GM18508 (cell line): ENCODE results near the gene SETD2.

ENCODE experiments used
- ATAC-seq: cut with Tn5 transposase; IDR thresholded peaks from one replicate; pipeline ENCODE4 v1.9.1; 2021; ENCODE audit warnings: moderate number of reproducible peaks; ENCODE audit not compliant: insufficient read depth, unreplicated experiment

SETD2 gene

DNA sequence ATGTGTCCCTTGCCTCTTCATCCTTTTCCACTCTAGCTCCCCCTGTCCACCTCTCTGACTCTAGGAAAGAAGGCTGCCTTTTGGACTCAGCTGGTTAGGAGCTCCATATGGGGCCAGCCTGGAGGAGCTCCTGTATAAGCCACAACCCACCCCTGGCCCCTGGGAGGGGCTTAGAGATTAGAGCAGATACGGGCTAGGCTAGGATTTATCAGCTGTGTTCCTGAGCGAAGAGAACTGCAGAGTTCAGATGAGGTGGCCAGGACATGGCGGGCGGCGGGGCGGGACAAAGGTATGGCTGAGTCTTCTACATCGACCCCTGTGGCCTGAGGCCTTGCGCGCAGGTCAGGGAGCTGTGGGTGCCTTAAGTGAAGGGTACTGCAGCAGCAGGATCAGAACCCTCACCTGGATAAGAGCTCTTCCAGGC is 176.6 kb downstream of the SETD2 start:
- ATAC-seq = no peak

- ATAC-seq = no peak
Observed at GRCh38 chr3:46986782-46987310, 177.1 kb downstream of the SETD2 start.

DNA sequence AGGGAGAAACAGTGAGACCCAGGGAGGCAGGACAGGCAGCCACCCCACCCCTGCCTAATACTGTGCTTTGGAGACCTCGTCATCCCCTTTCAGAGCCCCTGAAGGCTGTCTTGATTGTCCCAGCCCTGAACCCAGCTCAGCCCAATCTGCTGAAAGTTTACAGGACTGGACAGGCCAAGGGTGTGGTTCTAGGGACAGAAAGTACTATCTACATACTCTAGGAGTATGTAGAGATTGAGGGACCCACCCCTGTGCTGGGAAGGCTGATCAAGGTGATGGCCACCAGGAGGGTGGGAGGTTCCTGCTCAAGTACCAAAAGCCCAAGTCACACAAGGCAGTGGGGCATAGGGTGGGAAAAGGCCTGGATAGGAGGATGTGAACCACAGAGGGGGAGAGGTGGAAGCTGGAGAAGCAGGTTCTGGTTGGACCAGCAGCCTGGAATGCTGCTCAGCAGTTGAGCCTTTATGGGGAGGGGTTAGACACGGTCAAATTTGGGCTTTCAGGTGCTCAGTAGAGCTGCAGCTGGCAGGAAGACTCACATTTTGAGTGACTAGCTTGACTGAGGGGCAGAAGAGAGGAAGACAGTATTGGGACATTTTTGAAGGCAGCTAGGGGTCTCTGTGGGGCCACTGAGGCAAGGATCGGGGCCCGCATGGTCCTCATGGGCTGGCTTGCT is 177.7 kb downstream of the SETD2 start:
- ATAC-seq = no peak

DNA sequence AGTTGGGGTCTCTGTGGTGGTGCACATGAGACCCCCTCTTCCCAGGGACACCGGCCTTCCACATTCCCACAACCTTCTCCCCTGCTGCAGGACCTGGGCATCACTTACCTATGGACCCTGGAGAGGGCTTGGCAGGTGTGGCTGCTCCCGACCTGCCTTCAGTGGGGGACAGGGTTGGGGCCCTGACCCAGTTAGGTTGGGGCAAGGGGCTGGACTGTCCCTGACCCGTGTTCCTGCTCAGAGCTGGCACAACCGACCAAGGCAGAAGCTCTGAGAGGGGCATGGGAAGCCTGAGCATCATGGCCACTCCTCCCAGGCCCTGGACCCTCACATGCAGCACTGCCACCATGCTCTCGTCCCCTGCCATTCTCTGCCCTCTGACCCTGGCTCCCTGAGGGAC is 178.3 kb downstream of the SETD2 start:
- no peak for ATAC-seq

GRCh38 chr3:46984591-46985459 is 179.1 kb downstream of the SETD2 start:
- ATAC-seq = no peak

GRCh38 chr3:46982546-46982945 is 181.4 kb downstream of the SETD2 start:
- no peak for ATAC-seq

DNA sequence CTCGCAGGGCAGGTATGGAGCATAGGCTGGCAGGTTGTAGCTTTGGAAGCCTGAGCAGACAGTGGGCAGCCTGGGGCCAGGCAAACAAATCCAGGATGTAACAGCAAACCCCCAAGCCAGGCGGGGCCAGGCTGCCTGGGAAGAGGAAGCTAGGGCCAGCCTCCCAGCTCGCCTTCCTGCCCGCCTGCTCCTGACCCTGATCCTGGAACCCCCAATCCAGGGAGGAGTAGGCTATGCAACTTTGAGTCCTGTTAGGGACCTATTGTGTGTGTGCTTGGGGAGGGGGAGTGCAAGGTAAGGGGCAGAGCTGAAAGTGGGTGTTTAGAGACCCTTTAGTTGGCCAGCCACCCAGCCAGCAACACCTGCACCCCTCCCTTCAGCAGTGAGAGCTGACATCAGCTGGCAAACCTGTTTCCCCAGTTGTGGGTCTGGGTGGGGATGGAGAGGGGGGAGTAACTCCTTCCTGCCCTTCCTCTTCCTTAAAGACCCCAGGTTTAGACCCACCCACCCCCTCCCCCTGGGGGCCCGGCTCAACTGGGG is 181.9 kb downstream of the SETD2 start:
- ATAC-seq = no peak

- ATAC-seq = no peak
Observed at GRCh38 chr3:46979958-46980497, 183.9 kb downstream of the SETD2 start.

GRCh38 chr3:46978985-46979944 is 184.6 kb downstream of the SETD2 start, which contains the start of gene NBEAL2:
Gene NBEAL2 (plus strand): TSS chr3:46979666. CDS start chr3:46979862, 196 bp downstream.
- peak; percentile 44 for ATAC-seq

DNA sequence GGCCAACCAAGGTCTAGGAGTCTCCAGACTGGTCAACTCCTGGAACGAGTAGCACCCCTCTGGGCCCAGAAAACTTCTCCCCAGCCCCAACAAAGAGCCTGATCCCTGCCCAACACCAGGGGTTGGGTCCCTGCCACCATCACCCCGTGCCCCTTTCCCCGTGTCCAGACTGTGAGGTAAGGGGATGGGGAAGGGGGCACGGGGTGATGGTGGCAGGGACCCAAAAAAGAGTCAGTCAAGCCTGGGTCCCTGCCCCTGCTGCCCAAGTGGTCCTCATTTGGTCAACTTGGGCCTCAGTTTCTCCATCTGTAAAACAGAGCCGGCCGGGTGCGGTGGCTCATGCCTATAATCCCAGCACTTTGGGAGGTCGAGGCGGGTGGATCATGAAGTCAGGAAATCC is 185.5 kb downstream of the SETD2 start:
- no peak for ATAC-seq

- ATAC-seq = no peak
Observed at GRCh38 chr3:46977811-46978195, 186.1 kb downstream of the SETD2 start.

- ATAC-seq = peak; percentile 47
Observed at GRCh38 chr3:46976326-46977190, 187.4 kb downstream of the SETD2 start, which contains the start of gene CCDC12. Gene CCDC12 (minus strand): TSS chr3:46976745. CDS start chr3:46976732, 13 bp downstream.

GRCh38 chr3:46974421-46975171 is 189.3 kb downstream of the SETD2 start:
- no peak for ATAC-seq

DNA sequence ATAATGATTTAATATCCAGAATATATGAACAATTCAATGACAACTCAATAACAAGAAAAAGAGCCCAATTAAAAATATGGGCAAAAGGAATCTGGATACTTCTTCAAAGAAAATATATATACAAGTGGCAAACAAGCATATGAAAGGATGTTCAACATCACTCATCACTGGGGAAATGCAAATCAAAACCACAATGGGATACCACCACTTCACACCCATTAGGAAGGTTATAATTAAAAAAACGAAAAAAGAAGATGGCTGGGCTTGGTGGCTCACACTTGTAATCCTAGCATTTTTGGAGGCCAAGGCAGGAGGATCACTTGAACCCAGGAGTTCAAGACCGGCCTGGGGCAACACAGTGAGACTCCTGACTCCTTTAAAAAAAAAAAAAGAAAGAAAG is 191.5 kb downstream of the SETD2 start:
- no peak for ATAC-seq

GRCh38 chr3:46971742-46972141 is 192.2 kb downstream of the SETD2 start:
- no peak for ATAC-seq

GRCh38 chr3:46971151-46971550 is 192.8 kb downstream of the SETD2 start:
- no peak for ATAC-seq

DNA sequence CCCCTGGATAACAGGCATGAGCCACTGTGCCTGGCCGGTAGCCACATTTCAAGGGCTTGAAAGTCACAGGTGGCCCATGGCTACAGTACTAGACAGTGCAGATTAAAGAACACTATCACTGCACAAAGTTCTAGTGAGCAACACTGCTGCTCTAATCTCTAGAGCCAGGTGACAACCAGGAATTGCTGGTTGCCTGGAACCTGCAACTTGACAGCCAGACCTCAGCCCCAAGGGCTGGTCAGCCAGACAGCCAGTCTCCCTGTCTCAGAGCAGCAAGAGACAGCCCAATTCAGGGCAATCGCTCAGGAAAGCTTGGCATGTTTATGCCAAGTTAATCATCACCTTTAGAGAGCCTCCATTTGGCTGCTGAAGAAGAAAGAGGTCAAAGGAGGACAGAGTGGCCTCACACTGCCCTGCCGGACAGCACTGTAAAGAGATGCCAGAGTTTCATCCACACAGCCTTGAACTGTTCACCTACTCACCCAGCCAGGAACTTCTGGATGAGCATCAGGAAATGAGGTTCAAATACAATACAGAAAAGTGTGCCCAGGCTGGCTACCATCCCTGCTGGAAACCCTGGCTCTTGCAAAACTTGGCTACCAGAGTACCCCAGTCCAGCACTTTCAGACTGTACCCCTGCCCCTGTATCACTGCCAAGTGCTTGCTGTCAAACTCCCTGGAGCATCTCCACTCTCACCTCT is 193.4 kb downstream of the SETD2 start:
- no peak for ATAC-seq
